Umbilical cord (tissue), 2 donors: ENCODE data around the gene TEX2. TPM values are rescaled to one million over a fixed set of nuclear protein-coding genes. Genes with fewer than 3 reads are reported as not detected.

Source experiments
- DNase-seq: peaks from one replicate; pipeline ENCODE4 v3.0.0-alpha.2; 2015; ENCODE audit warnings: low spot score
- total RNA-seq: library from RNA; depleted of rRNA; stranded (reverse); fragments of >200 nt; gene quantifications from one replicate; pipeline ENCODE4 v1.2.3, GENCODE V29; 2014; ENCODE audit warnings: low replicate concordance; ENCODE audit not compliant: insufficient read depth

Gene TEX2
- total RNA-seq, 1 donor from 2014 or later: 51.5 TPM

- DNase-seq: no peak
Measured at GRCh38 chr17:64160378-64160777, 102.7 kb downstream of the TEX2 start.

GRCh38 chr17:64158831-64159590, 104.0 kb downstream of the TEX2 start:
- peak; percentile 80 for DNase-seq

- no peak for DNase-seq
Measured at GRCh38 chr17:64158406-64158805, 104.7 kb downstream of the TEX2 start.

- no peak for DNase-seq
Measured at GRCh38 chr17:64157669-64158180, 105.3 kb downstream of the TEX2 start.

GRCh38 chr17:64156670-64157069, 106.4 kb downstream of the TEX2 start:
- no peak for DNase-seq

GRCh38 chr17:64155751-64156544, 107.1 kb downstream of the TEX2 start:
- no peak for DNase-seq

GRCh38 chr17:64155129-64155528, 107.9 kb downstream of the TEX2 start:
- DNase-seq: no peak

- no peak for DNase-seq
Measured at GRCh38 chr17:64154717-64155116, 108.3 kb downstream of the TEX2 start.

- DNase-seq: no peak
Measured at GRCh38 chr17:64154313-64154695, 108.8 kb downstream of the TEX2 start.

- no peak for DNase-seq
Measured at GRCh38 chr17:64153565-64154312, 109.3 kb downstream of the TEX2 start.

GRCh38 chr17:64152428-64153125, 110.5 kb downstream of the TEX2 start:
- DNase-seq: no peak

GRCh38 chr17:64151016-64151368, 112.1 kb downstream of the TEX2 start:
- no peak for DNase-seq

- no peak for DNase-seq
Measured at GRCh38 chr17:64150237-64151015, 112.6 kb downstream of the TEX2 start.

- no peak for DNase-seq
Measured at GRCh38 chr17:64149196-64149595, 113.9 kb downstream of the TEX2 start.

GRCh38 chr17:64148699-64149098, 114.4 kb downstream of the TEX2 start:
- no peak for DNase-seq

GRCh38 chr17:64148017-64148631, 114.9 kb downstream of the TEX2 start:
- no peak for DNase-seq

- DNase-seq: no peak
Measured at GRCh38 chr17:64147110-64148016, 115.7 kb downstream of the TEX2 start.

GRCh38 chr17:64146418-64147109, 116.5 kb downstream of the TEX2 start:
- peak; percentile 78 for DNase-seq
